ENCODE measurements around the gene TAOK2. TPM values are rescaled to one million over a fixed set of nuclear protein-coding genes. Genes with fewer than 3 reads are reported as not detected.

TAOK2 gene
- total RNA-seq, 6 experiments from 2014 or later, result 15.8 to 19.6 (median 17.2) TPM

- Histone ChIP-seq H3K4me3 (no peak overlapping the region), H3K27ac (no peak overlapping the region), H3K27me3 (no peaks in the 10 kb centered on the region), H3K36me3 (no peaks in the 10 kb centered on the region), H3K4me1 (peaks cover 0 to 7% (median 0%) of the 10 kb centered on the region in 4 donors), H3K9me3 (no peaks in the 10 kb centered on the region)
- intact Hi-C loops (cut with DNase I), result no loop called here
- WGBS (ENCODE audit: insufficient coverage, low coverage, low lambda C conversion rate, missing lambda C conversion rate), result 36% methylated on average over 16 of the region's 26 CpGs
- no peak for ATAC-seq
- no peak for DNase-seq
- TF ChIP-seq POLR2A (IDR thresholded peaks at IDR 0.05) (no peak), CTCF (IDR thresholded peaks at IDR 0.05) (no peak)
Observed at GRCh38 chr16:30009085-30009862, 35.6 kb downstream of the TAOK2 start.

- peaks cover 0 to 7% (median 0%) of the 10 kb centered on the region in 4 donors for H3K4me1 ChIP-seq
- 3% methylated on average over 6 of the region's 34 CpGs for WGBS (ENCODE audit: insufficient coverage, low coverage, low lambda C conversion rate, missing lambda C conversion rate)
- ATAC-seq, result peak in 1 of 4 donors; percentile 6
- no peak overlapping the region for H3K27ac ChIP-seq
- no peaks in the 10 kb centered on the region for H3K9me3 ChIP-seq
- H3K27me3 ChIP-seq, result no peaks in the 10 kb centered on the region
- no peaks in the 10 kb centered on the region for H3K36me3 ChIP-seq
- intact Hi-C loops (cut with DNase I), result no loop called here
- TF ChIP-seq POLR2A (IDR thresholded peaks at IDR 0.05), result no peak
- no peak for TF ChIP-seq CTCF (IDR thresholded peaks at IDR 0.05)
- no peak overlapping the region for H3K4me3 ChIP-seq
- DNase-seq, result no peak
Observed at GRCh38 chr16:30009990-30010843, 36.5 kb downstream of the TAOK2 start.

GRCh38 chr16:30010844-30011713, 37.4 kb downstream of the TAOK2 start, which contains the start of gene DOC2A:
Gene DOC2A (minus strand): TSS chr16:30011027. CDS start chr16:30010222, 805 bp downstream.
- peaks cover 0 to 7% (median 0%) of the 10 kb centered on the region in 4 donors for H3K4me1 ChIP-seq
- WGBS (ENCODE audit: insufficient coverage, low coverage, low lambda C conversion rate, missing lambda C conversion rate), result 0% methylated on average over 10 of the region's 99 CpGs
- no peaks in the 10 kb centered on the region for H3K27me3 ChIP-seq
- no peak within 1 kb of the TSS for H3K27ac ChIP-seq
- TF ChIP-seq CTCF (IDR thresholded peaks at IDR 0.05) (no peak), POLR2A (IDR thresholded peaks at IDR 0.05) (no peak)
- DNase-seq, result no peak
- peak within 1 kb of the TSS in 1 of 3 donors; percentile 4 for H3K4me3 ChIP-seq
- no peak for ATAC-seq
- no peaks in the 10 kb centered on the region for H3K36me3 ChIP-seq
- no peaks in the 10 kb centered on the region for H3K9me3 ChIP-seq
- intact Hi-C loops (cut with DNase I), result no loop called here

Data from right lobe of liver (tissue), 6 donors.